ENCODE results near the gene BNIP5.

DNA sequence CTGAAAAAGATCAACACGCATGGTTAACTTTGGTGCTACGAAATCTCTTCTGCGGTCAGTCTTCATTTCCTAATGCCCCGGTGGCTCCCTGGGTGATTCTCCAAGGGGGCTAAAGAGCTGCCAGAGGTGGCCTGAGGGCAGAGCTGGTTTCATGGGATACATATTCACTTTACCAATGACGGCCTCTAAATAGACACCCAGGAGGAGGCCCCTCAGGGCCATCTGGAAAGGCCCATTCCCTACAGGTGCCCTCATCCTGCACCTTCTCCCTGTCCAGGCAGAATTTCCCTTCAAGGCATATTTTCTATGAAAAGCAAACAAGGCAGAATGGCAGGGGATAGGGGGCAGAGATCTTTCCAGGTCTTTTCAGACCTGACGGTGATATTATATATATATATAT, 12.5 kb downstream of the BNIP5 start:
- TF ChIP-seq, protein P1, sequence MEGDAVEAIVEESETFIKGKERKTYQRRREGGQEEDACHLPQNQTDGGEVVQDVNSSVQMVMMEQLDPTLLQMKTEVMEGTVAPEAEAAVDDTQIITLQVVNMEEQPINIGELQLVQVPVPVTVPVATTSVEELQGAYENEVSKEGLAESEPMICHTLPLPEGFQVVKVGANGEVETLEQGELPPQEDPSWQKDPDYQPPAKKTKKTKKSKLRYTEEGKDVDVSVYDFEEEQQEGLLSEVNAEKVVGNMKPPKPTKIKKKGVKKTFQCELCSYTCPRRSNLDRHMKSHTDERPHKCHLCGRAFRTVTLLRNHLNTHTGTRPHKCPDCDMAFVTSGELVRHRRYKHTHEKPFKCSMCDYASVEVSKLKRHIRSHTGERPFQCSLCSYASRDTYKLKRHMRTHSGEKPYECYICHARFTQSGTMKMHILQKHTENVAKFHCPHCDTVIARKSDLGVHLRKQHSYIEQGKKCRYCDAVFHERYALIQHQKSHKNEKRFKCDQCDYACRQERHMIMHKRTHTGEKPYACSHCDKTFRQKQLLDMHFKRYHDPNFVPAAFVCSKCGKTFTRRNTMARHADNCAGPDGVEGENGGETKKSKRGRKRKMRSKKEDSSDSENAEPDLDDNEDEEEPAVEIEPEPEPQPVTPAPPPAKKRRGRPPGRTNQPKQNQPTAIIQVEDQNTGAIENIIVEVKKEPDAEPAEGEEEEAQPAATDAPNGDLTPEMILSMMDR (conservative IDR thresholded peaks at IDR 0.05 in 1 of 2, IDR thresholded peaks at IDR 0.05 in 1 of 2; ENCODE audit: extremely low read depth in 1 of 2, insufficient read depth in 1 of 2, low read depth in 1 of 2, low read length in 2 of 2) = no peak
- no peak for TF ChIP-seq EZH2 (IDR thresholded peaks at IDR 0.05; ENCODE audit: borderline replicate concordance, low read length)
